Suprapubic skin (tissue), 4 donors: ENCODE data around the gene WNT9B. TPM values are rescaled to one million over a fixed set of nuclear protein-coding genes. Genes with fewer than 3 reads are reported as not detected.

Experiments used
- DNase-seq, 2 donors: peaks; one replicate each; pipeline ENCODE4 v3.0.0-alpha.2; 2019; ENCODE audit warnings: low spot score in 2 of 2
- H3K27ac ChIP-seq: fragments of 200-600 bp; sonication (generic); one replicate; pipeline ENCODE4 v1.5.1; 2019
- H3K27me3 ChIP-seq: fragments of 200-600 bp; sonication (generic); one replicate; pipeline ENCODE4 v1.5.1; 2019
- H3K36me3 ChIP-seq: fragments of 200-600 bp; sonication (generic); one replicate; pipeline ENCODE4 v1.5.1; 2019
- H3K4me1 ChIP-seq: fragments of 200-600 bp; sonication (generic); one replicate; pipeline ENCODE4 v1.5.1; 2019
- H3K4me3 ChIP-seq: fragments of 200-600 bp; sonication (generic); one replicate; pipeline ENCODE4 v1.5.1; 2019; ENCODE audit warnings: mild to moderate bottlenecking
- H3K9me3 ChIP-seq: fragments of 200-600 bp; sonication (generic); one replicate; pipeline ENCODE4 v1.5.1; 2019
- EP300 ChIP-seq: sonication (generic); formaldehyde crosslinking; IDR thresholded peaks from one replicate; pipeline ENCODE4 v1.6.1; 2017; ENCODE audit warnings: antibody characterized with exemption
- POLR2A ChIP-seq, 2 donors: fragments of 450-650 bp; IDR thresholded peaks; one replicate each; pipeline ENCODE4 v1.6.1; 2017; ENCODE audit warnings: antibody characterized with exemption in 2 of 2, mild to moderate bottlenecking in 2 of 2, moderate library complexity in 2 of 2
- POLR2AphosphoS5 ChIP-seq, 3 donors: sonication (generic); formaldehyde crosslinking; IDR thresholded peaks; one replicate each; pipeline ENCODE4 v1.6.1; 2017; ENCODE audit warnings: antibody characterized with exemption in 3 of 3
- WGBS: methylation state at CpG from one replicate; pipeline ENCODE4 v1.1.5; 2018; 5-methylcytosine and 5-hydroxymethylcytosine counted together
- total RNA-seq, 4 donors: library from RNA; depleted of rRNA; stranded (reverse); fragments of >200 nt; gene quantifications; one replicate each; pipeline ENCODE4 v1.1.0, GENCODE V29; 2016
- TF ChIP-seq, protein P1 (sequence below), 2 donors: fragments of 200-600 bp in 1 of 2; fragments of 450-650 bp in 1 of 2; sonication (generic) in 1 of 2; IDR thresholded peaks; one replicate each; pipeline ENCODE4 v1.5.1; 2016 to 2019; ENCODE audit warnings: antibody characterized with exemption in 2 of 2, mild to moderate bottlenecking in 1 of 2, moderate library complexity in 1 of 2

The WNT9B gene
- total RNA-seq, 4 donors from 2014 or later, result 3.6 to 8.3 (median 4.5) TPM

DNA sequence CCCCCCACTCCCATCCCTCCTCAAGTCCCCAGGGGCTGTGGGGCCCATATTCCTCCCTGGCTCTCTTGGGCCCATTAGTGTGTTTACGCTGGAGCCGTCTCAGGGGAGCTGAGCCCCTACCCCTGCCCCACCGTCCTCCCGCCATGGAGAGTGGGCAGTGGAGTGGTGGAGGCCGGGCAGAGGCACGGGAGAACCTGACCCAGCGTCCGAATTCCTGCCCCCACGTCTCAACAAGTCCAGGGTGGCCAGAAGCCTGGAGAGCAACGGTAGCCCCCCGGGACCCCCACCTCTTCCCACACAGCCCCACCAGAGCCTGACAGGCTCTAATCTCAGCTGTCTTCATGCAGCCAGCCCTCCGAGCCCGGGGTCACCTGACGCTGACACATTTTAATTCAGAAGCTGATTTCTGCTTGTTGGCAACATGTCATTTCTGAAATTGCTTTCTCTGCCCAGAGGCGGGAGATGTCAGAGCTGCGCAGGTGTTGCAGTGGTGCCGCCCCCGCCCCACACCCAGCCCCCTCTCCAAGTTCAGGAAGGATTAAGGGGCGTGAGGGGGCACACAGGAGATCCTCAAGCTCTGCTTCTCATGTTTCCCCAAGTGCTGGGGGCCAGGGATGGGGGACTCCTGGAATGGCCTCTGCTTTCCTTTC lies 32.6 kb downstream of the WNT9B start:
- WGBS, result 31% methylated on average over 17 of the region's 19 CpGs

DNA sequence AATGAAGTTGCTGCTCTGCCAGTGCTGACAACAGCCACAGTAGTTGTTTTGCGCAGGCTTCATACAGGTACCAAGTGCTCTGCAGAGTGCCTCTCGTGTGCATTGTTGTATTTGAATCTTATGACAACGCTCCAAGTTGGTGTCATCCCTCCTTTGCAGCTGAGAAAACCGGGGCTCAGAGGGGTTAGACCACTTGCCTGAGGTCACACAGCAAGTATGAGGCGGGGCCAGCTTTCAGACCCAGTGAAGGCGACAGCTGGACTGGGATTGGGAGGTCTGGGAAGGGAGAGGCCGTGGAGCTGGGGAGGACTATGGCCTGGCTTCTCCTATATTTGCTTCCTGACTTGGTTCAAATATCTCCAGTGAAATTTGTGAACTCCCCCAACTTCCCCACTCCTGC lies 33.2 kb downstream of the WNT9B start:
- Histone ChIP-seq H3K36me3 (no peaks in the 10 kb centered on the region), H3K27me3 (peaks cover 19% of the 10 kb centered on the region), H3K27ac (no peak overlapping the region), H3K4me3 (no peak overlapping the region), H3K4me1 (no peaks in the 10 kb centered on the region), H3K9me3 (no peaks in the 10 kb centered on the region)
- 79% methylated on average over 7 of the region's 7 CpGs for WGBS
- TF ChIP-seq POLR2A (IDR thresholded peaks at IDR 0.05) (no peak), POLR2AphosphoS5 (IDR thresholded peaks at IDR 0.05) (no peak), EP300 (no peak)
- TF ChIP-seq, protein P1, sequence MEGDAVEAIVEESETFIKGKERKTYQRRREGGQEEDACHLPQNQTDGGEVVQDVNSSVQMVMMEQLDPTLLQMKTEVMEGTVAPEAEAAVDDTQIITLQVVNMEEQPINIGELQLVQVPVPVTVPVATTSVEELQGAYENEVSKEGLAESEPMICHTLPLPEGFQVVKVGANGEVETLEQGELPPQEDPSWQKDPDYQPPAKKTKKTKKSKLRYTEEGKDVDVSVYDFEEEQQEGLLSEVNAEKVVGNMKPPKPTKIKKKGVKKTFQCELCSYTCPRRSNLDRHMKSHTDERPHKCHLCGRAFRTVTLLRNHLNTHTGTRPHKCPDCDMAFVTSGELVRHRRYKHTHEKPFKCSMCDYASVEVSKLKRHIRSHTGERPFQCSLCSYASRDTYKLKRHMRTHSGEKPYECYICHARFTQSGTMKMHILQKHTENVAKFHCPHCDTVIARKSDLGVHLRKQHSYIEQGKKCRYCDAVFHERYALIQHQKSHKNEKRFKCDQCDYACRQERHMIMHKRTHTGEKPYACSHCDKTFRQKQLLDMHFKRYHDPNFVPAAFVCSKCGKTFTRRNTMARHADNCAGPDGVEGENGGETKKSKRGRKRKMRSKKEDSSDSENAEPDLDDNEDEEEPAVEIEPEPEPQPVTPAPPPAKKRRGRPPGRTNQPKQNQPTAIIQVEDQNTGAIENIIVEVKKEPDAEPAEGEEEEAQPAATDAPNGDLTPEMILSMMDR (IDR thresholded peaks at IDR 0.05), result no peak
- no peak for DNase-seq

More for the DNA sequence above, 32.6 kb downstream of the WNT9B start:
- TF ChIP-seq, protein P1 (IDR thresholded peaks at IDR 0.05), result no peak
- TF ChIP-seq EP300, result no peak
- no peak for TF ChIP-seq POLR2A (IDR thresholded peaks at IDR 0.05)
- TF ChIP-seq POLR2AphosphoS5 (IDR thresholded peaks at IDR 0.05), result no peak
- H3K36me3 ChIP-seq, result no peaks in the 10 kb centered on the region
- H3K4me3 ChIP-seq, result no peak overlapping the region
- no peak for DNase-seq
- H3K27me3 ChIP-seq, result peaks cover 16% of the 10 kb centered on the region
- H3K4me1 ChIP-seq, result no peaks in the 10 kb centered on the region
- H3K9me3 ChIP-seq, result no peaks in the 10 kb centered on the region
- H3K27ac ChIP-seq, result no peak overlapping the region

- 75% methylated on average over 10 of the region's 10 CpGs for WGBS
- peaks cover 26% of the 10 kb centered on the region for H3K27me3 ChIP-seq
- DNase-seq, result no peak
- H3K9me3 ChIP-seq, result no peaks in the 10 kb centered on the region
- no peak overlapping the region for H3K4me3 ChIP-seq
- no peak overlapping the region for H3K27ac ChIP-seq
- TF ChIP-seq POLR2AphosphoS5 (IDR thresholded peaks at IDR 0.05) (no peak), EP300 (no peak), POLR2A (IDR thresholded peaks at IDR 0.05) (no peak)
- H3K4me1 ChIP-seq, result no peaks in the 10 kb centered on the region
- no peaks in the 10 kb centered on the region for H3K36me3 ChIP-seq
These were observed 34.3 kb downstream of the WNT9B start for GRCh38 chr17:46885415-46886309.

DNA sequence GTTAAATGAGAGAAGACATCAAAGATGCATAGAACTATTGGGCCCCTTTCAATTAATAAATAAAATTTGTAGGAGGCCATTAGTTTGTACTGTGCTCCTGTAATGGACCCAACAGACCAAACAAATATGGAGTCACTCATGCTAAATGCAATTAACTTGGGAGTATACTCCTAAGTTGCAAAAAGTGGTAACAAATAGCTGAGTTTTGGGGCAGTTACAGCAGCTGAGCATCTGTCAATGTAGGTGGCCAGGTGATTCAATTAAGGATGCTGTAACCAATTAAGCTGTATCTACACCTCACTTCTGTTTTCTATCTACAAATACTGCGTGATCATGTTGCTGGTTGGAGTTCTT lies 34.9 kb downstream of the WNT9B start:
- H3K4me3 ChIP-seq, result no peak overlapping the region
- H3K27me3 ChIP-seq, result peaks cover 31% of the 10 kb centered on the region
- 76% methylated on average over 1 of the region's 1 CpG for WGBS
- no peaks in the 10 kb centered on the region for H3K9me3 ChIP-seq
- H3K27ac ChIP-seq, result no peak overlapping the region
- no peak for DNase-seq
- H3K36me3 ChIP-seq, result no peaks in the 10 kb centered on the region
- no peaks in the 10 kb centered on the region for H3K4me1 ChIP-seq
- TF ChIP-seq EP300, result no peak
- no peak for TF ChIP-seq POLR2A (IDR thresholded peaks at IDR 0.05)
- TF ChIP-seq POLR2AphosphoS5 (IDR thresholded peaks at IDR 0.05), result no peak
- TF ChIP-seq, protein P1 (IDR thresholded peaks at IDR 0.05), result no peak

GRCh38 chr17:46887717-46888116 lies 36.3 kb downstream of the WNT9B start:
- no peaks in the 10 kb centered on the region for H3K9me3 ChIP-seq
- no peak overlapping the region for H3K27ac ChIP-seq
- peaks cover 33% of the 10 kb centered on the region for H3K27me3 ChIP-seq
- TF ChIP-seq, protein P1 (IDR thresholded peaks at IDR 0.05), result no peak
- TF ChIP-seq POLR2AphosphoS5 (IDR thresholded peaks at IDR 0.05) (no peak), POLR2A (IDR thresholded peaks at IDR 0.05) (no peak)
- no peaks in the 10 kb centered on the region for H3K36me3 ChIP-seq
- H3K4me1 ChIP-seq, result no peaks in the 10 kb centered on the region
- H3K4me3 ChIP-seq, result no peak overlapping the region
- WGBS, result 78% methylated on average over 3 of the region's 3 CpGs
- DNase-seq, result no peak
